Spleen (tissue), 11 donors: ENCODE data around the gene TRMT112. TPM values are rescaled to one million over a fixed set of nuclear protein-coding genes. Genes with fewer than 3 reads are reported as not detected.
A peak's percentile ranks its signal among the peaks of the same experiment; 100 is the strongest.

ENCODE experiments used
- DNase-seq: peaks from one replicate; pipeline ENCODE4 v3.0.0-alpha.2; 2020
- H3K27ac ChIP-seq, 8 donors: fragments of 200-600 bp; sonication (generic) in 7 of 8; 1 replicate in 4 of 8; 2 replicates in 4 of 8; pipeline versions ENCODE4 v1.5.0 to v1.8.0; 2016 to 2021; ENCODE audit warnings: inconsistent platforms in 4 of 8, mild to moderate bottlenecking in 4 of 8, moderate library complexity in 1 of 8
- H3K27me3 ChIP-seq, 7 donors: fragments of 200-600 bp; sonication (generic) in 6 of 7; replicated peaks in 1 of 7; 1 replicate in 4 of 7; 2 replicates in 3 of 7; pipeline versions ENCODE4 v1.5.0 to v1.8.0; 2016 to 2021; ENCODE audit warnings: inconsistent platforms in 3 of 7, mild to moderate bottlenecking in 1 of 7
- H3K36me3 ChIP-seq, 6 donors: fragments of 200-600 bp; sonication (generic) in 5 of 6; 1 replicate in 4 of 6; 2 replicates in 2 of 6; pipeline versions ENCODE4 v1.5.0 to v1.8.0; 2016 to 2021; ENCODE audit warnings: inconsistent platforms in 2 of 6
- H3K4me1 ChIP-seq, 6 donors: fragments of 200-600 bp; sonication (generic) in 5 of 6; 1 replicate in 3 of 6; 2 replicates in 3 of 6; pipeline versions ENCODE4 v1.5.0 to v1.8.0; 2016 to 2021; ENCODE audit warnings: inconsistent platforms in 3 of 6
- H3K4me3 ChIP-seq, 8 donors: fragments of 200-600 bp; sonication (generic) in 7 of 8; 1 replicate in 4 of 8; 2 replicates in 4 of 8; pipeline versions ENCODE4 v1.5.0 to v1.8.0; 2016 to 2021; ENCODE audit warnings: inconsistent platforms in 4 of 8, mild to moderate bottlenecking in 4 of 8, moderate library complexity in 2 of 8
- H3K9me3 ChIP-seq, 8 donors: fragments of 200-600 bp; sonication (generic) in 7 of 8; 1 replicate in 4 of 8; 2 replicates in 4 of 8; pipeline versions ENCODE4 v1.5.0 to v1.8.0; 2016 to 2021; ENCODE audit warnings: inconsistent platforms in 4 of 8
- POLR2A ChIP-seq, 3 donors: fragments of 450-650 bp; IDR thresholded peaks; one replicate each; pipeline ENCODE4 v1.5.1; 2017; ENCODE audit warnings: antibody characterized with exemption in 3 of 3, mild to moderate bottlenecking in 1 of 3
- POLR2AphosphoS5 ChIP-seq, 3 donors: sonication (generic); formaldehyde crosslinking; IDR thresholded peaks; one replicate each; pipeline ENCODE4 v1.5.1; 2017; ENCODE audit warnings: antibody characterized with exemption in 3 of 3
- WGBS, 5 donors: extraction: QIAGEN DNeasy Blood & Tissue Kit in 3 of 5; methylation state at CpG; one replicate each; pipeline versions ENCODE4 v1.1.5 to v1.1.7; 2013 to 2018; 5-methylcytosine and 5-hydroxymethylcytosine counted together
- intact Hi-C: fragments of 100-400 bp; cut with DNase I; formaldehyde crosslinking; loops from one replicate; pipeline ENCODE4 v1.15.0; 2023; ENCODE audit warnings: low total_unique reads
- polyA plus RNA-seq, 3 donors: library from polyadenylated mRNA; stranded (reverse); fragments of 200-250 nt; gene quantifications; one replicate each; pipeline ENCODE4 v1.2.1, GENCODE V29; 2013
- total RNA-seq, 7 donors: library from RNA; depleted of rRNA in 3 of 7; stranded (reverse); fragments of >200 nt in 3 of 7; fragmentation: NEBNext Ultra II Directional in 4 of 7; extraction: Animal tissue kit (Norgen Biotek cat#: 25700) in 4 of 7; gene quantifications; one replicate each; pipeline versions ENCODE4 v1.1.0 to v1.2.1, GENCODE V29; 2016 to 2021
- TF ChIP-seq, protein P1 (sequence below), 11 experiments: fragments of 200-600 bp in 7 of 11; fragments of 450-650 bp in 4 of 11; sonication (generic) in 4 of 11; IDR thresholded peaks in 8 of 11; conservative IDR thresholded peaks in 3 of 11; 1 replicate in 7 of 11; 2 replicates in 4 of 11; pipeline versions ENCODE4 v1.4.0 to v1.8.0; 2016 to 2021; ENCODE audit warnings: antibody characterized with exemption in 11 of 11, inconsistent platforms in 4 of 11, mild to moderate bottlenecking in 1 of 11
- donor health status: healthy with polysubstance abuse.
- donor health status: DM: no; HTN: no; CAD: no; lungs with moderate emphysema.
- donor health status: DM: no; HTN: no; CAD: no.
- donor health status: Bipolar disorder and iron deficiency.
- donor health status: healthy.
- donor health status: DM: no; HTN: no; CAD: no.
- donor health status: DM: yes; HTN: yes; CAD: no.

The TRMT112 gene
- total and polyA plus RNA-seq, 10 donors, result 138 to 431 (median 267) TPM

- Histone ChIP-seq H3K27me3 (peaks cover 15 to 100% (median 91%) of the 10 kb centered on the region in 7 donors), H3K27ac (no peak overlapping the region), H3K9me3 (no peaks in the 10 kb centered on the region), H3K4me1 (peaks cover 28 to 60% (median 39%) of the 10 kb centered on the region in 6 donors), H3K36me3 (no peaks in the 10 kb centered on the region), H3K4me3 (no peak overlapping the region)
- no peak for TF ChIP-seq POLR2A (IDR thresholded peaks at IDR 0.05)
- TF ChIP-seq, protein P1, sequence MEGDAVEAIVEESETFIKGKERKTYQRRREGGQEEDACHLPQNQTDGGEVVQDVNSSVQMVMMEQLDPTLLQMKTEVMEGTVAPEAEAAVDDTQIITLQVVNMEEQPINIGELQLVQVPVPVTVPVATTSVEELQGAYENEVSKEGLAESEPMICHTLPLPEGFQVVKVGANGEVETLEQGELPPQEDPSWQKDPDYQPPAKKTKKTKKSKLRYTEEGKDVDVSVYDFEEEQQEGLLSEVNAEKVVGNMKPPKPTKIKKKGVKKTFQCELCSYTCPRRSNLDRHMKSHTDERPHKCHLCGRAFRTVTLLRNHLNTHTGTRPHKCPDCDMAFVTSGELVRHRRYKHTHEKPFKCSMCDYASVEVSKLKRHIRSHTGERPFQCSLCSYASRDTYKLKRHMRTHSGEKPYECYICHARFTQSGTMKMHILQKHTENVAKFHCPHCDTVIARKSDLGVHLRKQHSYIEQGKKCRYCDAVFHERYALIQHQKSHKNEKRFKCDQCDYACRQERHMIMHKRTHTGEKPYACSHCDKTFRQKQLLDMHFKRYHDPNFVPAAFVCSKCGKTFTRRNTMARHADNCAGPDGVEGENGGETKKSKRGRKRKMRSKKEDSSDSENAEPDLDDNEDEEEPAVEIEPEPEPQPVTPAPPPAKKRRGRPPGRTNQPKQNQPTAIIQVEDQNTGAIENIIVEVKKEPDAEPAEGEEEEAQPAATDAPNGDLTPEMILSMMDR (IDR thresholded peaks at IDR 0.05 in 8 of 11, conservative IDR thresholded peaks at IDR 0.05 in 3 of 11), result no peak
- no peak for TF ChIP-seq POLR2AphosphoS5 (IDR thresholded peaks at IDR 0.05)
- no peak for DNase-seq
- WGBS, 5 donors, result 26 to 61% (median 42%) methylated on average over 1 of the region's 1 CpG
- intact Hi-C loops, result no loop called here
Observed at GRCh38 chr11:64296236-64296635, 21.1 kb downstream of the TRMT112 start.

DNA sequence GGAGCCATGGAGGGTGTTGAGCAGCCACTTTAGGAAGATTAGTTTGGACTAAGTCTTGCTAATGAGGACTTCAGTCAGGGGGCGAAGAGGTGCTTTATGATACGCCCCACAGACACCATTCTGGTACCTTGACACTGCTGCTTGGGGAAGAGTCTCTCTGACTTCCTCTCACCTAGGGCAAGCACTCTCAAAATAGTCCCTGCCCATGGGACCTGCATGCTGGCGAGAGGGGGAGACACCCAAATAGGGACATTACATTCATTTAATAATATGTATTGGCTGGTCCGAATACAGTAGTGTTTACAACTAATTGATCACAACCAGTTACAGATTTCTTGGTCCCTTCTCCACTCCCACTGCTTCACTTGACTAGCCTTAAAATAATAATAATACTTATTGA lies 21.6 kb downstream of the TRMT112 start:
- Histone ChIP-seq H3K9me3 (no peaks in the 10 kb centered on the region), H3K36me3 (no peaks in the 10 kb centered on the region), H3K4me3 (no peak overlapping the region), H3K27me3 (peaks cover 15 to 100% (median 94%) of the 10 kb centered on the region in 7 donors), H3K4me1 (peaks cover 23 to 60% (median 37%) of the 10 kb centered on the region in 6 donors), H3K27ac (no peak overlapping the region)
- 69 to 85% (median 81%) methylated on average over 4 of the region's 4 CpGs for WGBS, 5 donors
- intact Hi-C loops, result no loop called here
- DNase-seq, result no peak
- TF ChIP-seq POLR2A (IDR thresholded peaks at IDR 0.05) (no peak), POLR2AphosphoS5 (IDR thresholded peaks at IDR 0.05) (no peak)
- TF ChIP-seq, protein P1 (IDR thresholded peaks at IDR 0.05 in 8 of 11, conservative IDR thresholded peaks at IDR 0.05 in 3 of 11), result no peak

- Histone ChIP-seq H3K4me3 (no peak overlapping the region), H3K4me1 (peaks cover 13 to 54% (median 27%) of the 10 kb centered on the region in 6 donors), H3K9me3 (no peaks in the 10 kb centered on the region), H3K27ac (no peak overlapping the region), H3K36me3 (peaks cover 0 to under 1% (median 0%) of the 10 kb centered on the region in 6 donors), H3K27me3 (peaks cover 12 to 100% (median 90%) of the 10 kb centered on the region in 7 donors)
- DNase-seq, result no peak
- 55 to 66% (median 57%) methylated on average over 3 of the region's 3 CpGs for WGBS, 5 donors
- TF ChIP-seq POLR2A (IDR thresholded peaks at IDR 0.05) (no peak), POLR2AphosphoS5 (IDR thresholded peaks at IDR 0.05) (no peak)
- TF ChIP-seq, protein P1 (IDR thresholded peaks at IDR 0.05 in 8 of 11, conservative IDR thresholded peaks at IDR 0.05 in 3 of 11), result no peak
- intact Hi-C loops, result no loop called here
Observed at GRCh38 chr11:64294774-64295173, 22.6 kb downstream of the TRMT112 start.

DNA sequence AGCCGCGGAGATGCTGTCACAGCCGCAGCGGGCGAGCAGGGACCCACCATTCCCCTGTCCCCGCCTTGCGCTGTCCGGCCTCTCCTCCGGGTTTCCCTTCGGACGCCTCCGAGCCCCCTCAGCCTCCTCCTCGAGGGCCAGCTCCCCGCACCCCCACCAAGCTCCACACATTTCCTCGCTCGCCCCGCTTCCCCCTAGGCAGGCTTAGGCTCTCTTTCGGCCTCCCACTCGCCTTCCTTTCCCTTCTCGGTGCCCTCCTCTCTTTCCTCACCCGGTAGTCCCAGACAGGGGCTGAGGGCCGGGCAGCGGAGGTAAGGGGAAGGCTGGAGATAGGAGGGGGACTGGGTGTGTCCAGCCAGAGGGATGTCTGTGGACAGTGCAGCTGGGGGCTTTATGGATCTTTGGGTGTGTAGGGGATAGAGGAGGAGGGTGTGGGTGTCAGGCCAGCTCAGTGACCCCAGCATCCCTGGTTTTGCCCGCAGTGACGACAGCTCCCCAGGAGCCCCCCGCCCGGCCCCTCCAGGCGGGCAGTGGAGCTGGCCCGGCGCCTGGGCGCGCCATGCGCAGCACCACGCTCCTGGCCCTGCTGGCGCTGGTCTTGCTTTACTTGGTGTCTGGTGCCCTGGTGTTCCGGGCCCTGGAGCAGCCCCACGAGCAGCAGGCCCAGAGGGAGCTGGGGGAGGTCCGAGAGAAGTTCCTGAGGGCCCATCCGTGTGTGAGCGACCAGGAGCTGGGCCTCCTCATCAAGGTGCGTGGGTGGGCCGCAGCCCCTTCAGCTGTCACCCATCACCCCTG lies 24.7 kb downstream of the TRMT112 start:
- no peak for DNase-seq
- Histone ChIP-seq H3K36me3 (peaks cover 0 to 18% (median 0%) of the 10 kb centered on the region in 6 donors), H3K4me3 (peak overlapping the region; percentile 8 to 69 (median 36)), H3K27me3 (peaks cover 12 to 79% (median 69%) of the 10 kb centered on the region in 7 donors), H3K27ac (no peak overlapping the region), H3K9me3 (no peaks in the 10 kb centered on the region), H3K4me1 (peaks cover 6 to 34% (median 19%) of the 10 kb centered on the region in 6 donors)
- WGBS, 5 donors, result 25 to 41% (median 33%) methylated on average over 22 to 42 of the region's 42 CpGs
- TF ChIP-seq POLR2A (IDR thresholded peaks at IDR 0.05) (no peak), POLR2AphosphoS5 (IDR thresholded peaks at IDR 0.05) (no peak)
- TF ChIP-seq, protein P1 (IDR thresholded peaks at IDR 0.05 in 8 of 11, conservative IDR thresholded peaks at IDR 0.05 in 3 of 11), result no peak
- intact Hi-C loops, result no loop called here
